ENCODE data around the gene C10orf71.

Gene C10orf71

GRCh38 chr10:49375611-49376010 is 76.6 kb downstream of the C10orf71 start:
- no peak for DNase-seq (ENCODE audit: low read depth, low spot score)
